Measurements from ENCODE around the gene HGF.

DNA sequence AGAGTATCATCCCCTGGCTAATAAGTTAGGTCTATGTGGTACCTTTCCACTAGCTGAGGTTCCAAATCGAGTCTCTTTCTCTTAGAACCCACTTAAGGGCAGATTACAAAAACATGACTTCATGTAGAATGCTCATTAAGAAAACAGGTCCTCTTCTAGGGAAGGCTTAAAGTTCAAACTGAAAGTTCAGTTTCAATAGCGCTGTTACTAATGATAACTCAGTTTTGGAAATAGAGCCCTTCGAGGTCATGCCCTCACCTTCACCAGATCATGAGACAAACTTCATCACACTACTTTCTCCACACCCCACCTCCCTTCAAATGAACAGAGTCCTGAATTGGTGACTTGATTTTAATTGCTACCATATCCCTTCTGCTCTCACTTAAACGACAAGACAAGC, 26.2 kb downstream of the HGF start:
- TF ChIP-seq, protein P1, sequence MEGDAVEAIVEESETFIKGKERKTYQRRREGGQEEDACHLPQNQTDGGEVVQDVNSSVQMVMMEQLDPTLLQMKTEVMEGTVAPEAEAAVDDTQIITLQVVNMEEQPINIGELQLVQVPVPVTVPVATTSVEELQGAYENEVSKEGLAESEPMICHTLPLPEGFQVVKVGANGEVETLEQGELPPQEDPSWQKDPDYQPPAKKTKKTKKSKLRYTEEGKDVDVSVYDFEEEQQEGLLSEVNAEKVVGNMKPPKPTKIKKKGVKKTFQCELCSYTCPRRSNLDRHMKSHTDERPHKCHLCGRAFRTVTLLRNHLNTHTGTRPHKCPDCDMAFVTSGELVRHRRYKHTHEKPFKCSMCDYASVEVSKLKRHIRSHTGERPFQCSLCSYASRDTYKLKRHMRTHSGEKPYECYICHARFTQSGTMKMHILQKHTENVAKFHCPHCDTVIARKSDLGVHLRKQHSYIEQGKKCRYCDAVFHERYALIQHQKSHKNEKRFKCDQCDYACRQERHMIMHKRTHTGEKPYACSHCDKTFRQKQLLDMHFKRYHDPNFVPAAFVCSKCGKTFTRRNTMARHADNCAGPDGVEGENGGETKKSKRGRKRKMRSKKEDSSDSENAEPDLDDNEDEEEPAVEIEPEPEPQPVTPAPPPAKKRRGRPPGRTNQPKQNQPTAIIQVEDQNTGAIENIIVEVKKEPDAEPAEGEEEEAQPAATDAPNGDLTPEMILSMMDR (IDR thresholded peaks at IDR 0.05) = no peak
- no peak for TF ChIP-seq POLR2AphosphoS5 (IDR thresholded peaks at IDR 0.05)

All from sigmoid colon (tissue), 4 donors.